ENCODE results near the gene ABCD3.

The ABCD3 gene

DNA sequence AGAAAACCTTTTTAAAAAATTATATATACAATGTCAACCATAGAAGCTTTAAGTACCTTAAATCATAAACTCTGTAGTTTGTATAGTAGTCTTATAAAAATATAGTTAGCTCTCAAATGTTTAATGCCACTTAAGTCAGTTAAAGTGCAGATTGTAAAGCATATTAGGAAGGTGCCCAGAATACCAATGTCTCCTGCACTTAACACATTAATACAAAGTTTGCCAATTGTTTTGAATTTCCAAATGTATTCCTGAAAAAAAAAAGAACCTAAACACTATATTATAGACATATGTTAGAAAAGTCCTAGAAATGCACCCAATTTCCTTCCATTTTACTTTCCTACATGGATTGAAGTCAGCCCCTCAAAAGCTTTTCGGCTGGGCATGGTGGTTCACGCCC lies 111.2 kb downstream of the ABCD3 start:
- Histone ChIP-seq H3K27me3 (ENCODE audit: insufficient read depth, low read length, poor library complexity, severe bottlenecking) (no peaks in the 10 kb centered on the region), H2AFZ (ENCODE audit: low read length) (no peak overlapping the region), H3K9ac (ENCODE audit: low read depth, low read length, poor library complexity, severe bottlenecking) (no peak overlapping the region), H3K79me2 (ENCODE audit: insufficient read depth, low read length) (no peaks in the 10 kb centered on the region), H3K9me3 (ENCODE audit: insufficient read depth, low read depth, low read length) (no peaks in the 10 kb centered on the region), H3K4me3 (ENCODE audit: low read length, poor library complexity, severe bottlenecking) (no peak overlapping the region), H3K9me2 (replicated peaks; ENCODE audit: low read depth, low read length) (no peaks in the 10 kb centered on the region), H3K36me3 (ENCODE audit: insufficient read depth, low read length) (no peaks in the 10 kb centered on the region), H3K4me2 (ENCODE audit: low read depth, low read length, poor library complexity, severe bottlenecking) (no peak overlapping the region), H3F3A (ENCODE audit: low read depth) (no peaks in the 10 kb centered on the region), H4K20me1 (ENCODE audit: insufficient read depth, low read length, poor library complexity, severe bottlenecking) (no peaks in the 10 kb centered on the region), H3K4me1 (ENCODE audit: insufficient read depth, low read length, poor library complexity, severe bottlenecking) (no peaks in the 10 kb centered on the region)
- TF ChIP-seq, protein P1, sequence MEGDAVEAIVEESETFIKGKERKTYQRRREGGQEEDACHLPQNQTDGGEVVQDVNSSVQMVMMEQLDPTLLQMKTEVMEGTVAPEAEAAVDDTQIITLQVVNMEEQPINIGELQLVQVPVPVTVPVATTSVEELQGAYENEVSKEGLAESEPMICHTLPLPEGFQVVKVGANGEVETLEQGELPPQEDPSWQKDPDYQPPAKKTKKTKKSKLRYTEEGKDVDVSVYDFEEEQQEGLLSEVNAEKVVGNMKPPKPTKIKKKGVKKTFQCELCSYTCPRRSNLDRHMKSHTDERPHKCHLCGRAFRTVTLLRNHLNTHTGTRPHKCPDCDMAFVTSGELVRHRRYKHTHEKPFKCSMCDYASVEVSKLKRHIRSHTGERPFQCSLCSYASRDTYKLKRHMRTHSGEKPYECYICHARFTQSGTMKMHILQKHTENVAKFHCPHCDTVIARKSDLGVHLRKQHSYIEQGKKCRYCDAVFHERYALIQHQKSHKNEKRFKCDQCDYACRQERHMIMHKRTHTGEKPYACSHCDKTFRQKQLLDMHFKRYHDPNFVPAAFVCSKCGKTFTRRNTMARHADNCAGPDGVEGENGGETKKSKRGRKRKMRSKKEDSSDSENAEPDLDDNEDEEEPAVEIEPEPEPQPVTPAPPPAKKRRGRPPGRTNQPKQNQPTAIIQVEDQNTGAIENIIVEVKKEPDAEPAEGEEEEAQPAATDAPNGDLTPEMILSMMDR (conservative IDR thresholded peaks at IDR 0.05; ENCODE audit: low read length) = no peak
- no peak for TF ChIP-seq EZH2phosphoT487 (IDR thresholded peaks at IDR 0.05; ENCODE audit: borderline replicate concordance)

GRCh38 chr1:94530373-94530878 lies 112.2 kb downstream of the ABCD3 start:
- TF ChIP-seq, protein P1 (conservative IDR thresholded peaks at IDR 0.05; ENCODE audit: low read length) = no peak
- TF ChIP-seq EZH2phosphoT487 (IDR thresholded peaks at IDR 0.05; ENCODE audit: borderline replicate concordance) = no peak
- no peaks in the 10 kb centered on the region for H3K27me3 ChIP-seq (ENCODE audit: insufficient read depth, low read length, poor library complexity, severe bottlenecking)
- H3K9me3 ChIP-seq (ENCODE audit: insufficient read depth, low read depth, low read length) = no peaks in the 10 kb centered on the region
- H3K4me3 ChIP-seq (ENCODE audit: low read length, poor library complexity, severe bottlenecking) = no peak overlapping the region
- no peak overlapping the region for H3K9ac ChIP-seq (ENCODE audit: low read depth, low read length, poor library complexity, severe bottlenecking)
- H3K4me1 ChIP-seq (ENCODE audit: insufficient read depth, low read length, poor library complexity, severe bottlenecking) = no peaks in the 10 kb centered on the region
- H3K79me2 ChIP-seq (ENCODE audit: insufficient read depth, low read length) = no peaks in the 10 kb centered on the region
- no peaks in the 10 kb centered on the region for H3F3A ChIP-seq (ENCODE audit: low read depth)
- H3K4me2 ChIP-seq (ENCODE audit: low read depth, low read length, poor library complexity, severe bottlenecking) = no peak overlapping the region
- no peaks in the 10 kb centered on the region for H3K36me3 ChIP-seq (ENCODE audit: insufficient read depth, low read length)
- no peaks in the 10 kb centered on the region for H4K20me1 ChIP-seq (ENCODE audit: insufficient read depth, low read length, poor library complexity, severe bottlenecking)
- no peak overlapping the region for H2AFZ ChIP-seq (ENCODE audit: low read length)
- H3K9me2 ChIP-seq (replicated peaks; ENCODE audit: low read depth, low read length) = no peaks in the 10 kb centered on the region

- Histone ChIP-seq H3K9ac (ENCODE audit: low read depth, low read length, poor library complexity, severe bottlenecking) (no peak overlapping the region), H3K79me2 (ENCODE audit: insufficient read depth, low read length) (no peaks in the 10 kb centered on the region), H3K4me3 (ENCODE audit: low read length, poor library complexity, severe bottlenecking) (no peak overlapping the region), H3F3A (ENCODE audit: low read depth) (no peaks in the 10 kb centered on the region), H3K9me3 (ENCODE audit: insufficient read depth, low read depth, low read length) (no peaks in the 10 kb centered on the region), H3K36me3 (ENCODE audit: insufficient read depth, low read length) (no peaks in the 10 kb centered on the region), H4K20me1 (ENCODE audit: insufficient read depth, low read length, poor library complexity, severe bottlenecking) (no peaks in the 10 kb centered on the region), H3K4me1 (ENCODE audit: insufficient read depth, low read length, poor library complexity, severe bottlenecking) (no peaks in the 10 kb centered on the region), H3K27me3 (ENCODE audit: insufficient read depth, low read length, poor library complexity, severe bottlenecking) (no peaks in the 10 kb centered on the region), H3K4me2 (ENCODE audit: low read depth, low read length, poor library complexity, severe bottlenecking) (no peak overlapping the region), H3K9me2 (replicated peaks; ENCODE audit: low read depth, low read length) (no peaks in the 10 kb centered on the region), H2AFZ (ENCODE audit: low read length) (no peak overlapping the region)
- TF ChIP-seq, protein P1 (conservative IDR thresholded peaks at IDR 0.05; ENCODE audit: low read length) = no peak
- no peak for TF ChIP-seq EZH2phosphoT487 (IDR thresholded peaks at IDR 0.05; ENCODE audit: borderline replicate concordance)
Measured at GRCh38 chr1:94531664-94532063, 113.5 kb downstream of the ABCD3 start.
